Glomerular endothelial cell (primary cell): ENCODE results near the gene ANKRD44. TPM values are rescaled to one million over a fixed set of nuclear protein-coding genes. Genes with fewer than 3 reads are reported as not detected.

Source experiments
- DNase-seq: peaks from one replicate; pipeline ENCODE4 v3.0.0-alpha.2; 2011; ENCODE audit warnings: low read depth, low spot score; ENCODE audit errors: extremely low read depth
- total RNA-seq: library from RNA; depleted of rRNA; stranded (reverse); fragments of >200 nt; gene quantifications from 2 replicates; pipeline ENCODE4 v1.2.3, GENCODE V29; 2015

Gene ANKRD44
- total RNA-seq, 1 donor from 2014 or later, result 11.6 TPM

GRCh38 chr2:197124639-197125390 lies 185.8 kb downstream of the ANKRD44 start:
- no peak for DNase-seq

- no peak for DNase-seq
These were observed 187.8 kb downstream of the ANKRD44 start for GRCh38 chr2:197122821-197123220.

GRCh38 chr2:197121756-197122385 lies 188.7 kb downstream of the ANKRD44 start:
- no peak for DNase-seq

GRCh38 chr2:197121255-197121654 lies 189.3 kb downstream of the ANKRD44 start:
- DNase-seq, result no peak

GRCh38 chr2:197116306-197116879 lies 194.2 kb downstream of the ANKRD44 start:
- no peak for DNase-seq

DNA sequence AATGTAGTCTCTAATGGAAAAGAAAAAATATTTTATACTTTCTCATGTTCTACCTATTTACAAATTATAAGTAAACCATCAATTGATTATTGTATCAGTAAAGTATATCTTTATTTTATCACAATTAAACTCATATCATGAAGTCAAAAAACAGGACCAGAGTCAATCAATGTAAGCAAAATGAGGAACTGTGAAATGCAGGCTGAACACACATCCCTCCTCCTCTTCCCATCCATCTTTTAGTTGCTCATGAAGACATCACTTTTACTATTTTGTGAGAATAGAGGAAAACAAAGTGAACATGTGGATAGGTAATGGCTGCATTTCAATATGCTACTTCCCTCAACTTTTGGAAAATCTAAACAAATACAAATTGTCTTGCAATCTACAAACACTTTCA lies 195.3 kb downstream of the ANKRD44 start:
- no peak for DNase-seq

DNA sequence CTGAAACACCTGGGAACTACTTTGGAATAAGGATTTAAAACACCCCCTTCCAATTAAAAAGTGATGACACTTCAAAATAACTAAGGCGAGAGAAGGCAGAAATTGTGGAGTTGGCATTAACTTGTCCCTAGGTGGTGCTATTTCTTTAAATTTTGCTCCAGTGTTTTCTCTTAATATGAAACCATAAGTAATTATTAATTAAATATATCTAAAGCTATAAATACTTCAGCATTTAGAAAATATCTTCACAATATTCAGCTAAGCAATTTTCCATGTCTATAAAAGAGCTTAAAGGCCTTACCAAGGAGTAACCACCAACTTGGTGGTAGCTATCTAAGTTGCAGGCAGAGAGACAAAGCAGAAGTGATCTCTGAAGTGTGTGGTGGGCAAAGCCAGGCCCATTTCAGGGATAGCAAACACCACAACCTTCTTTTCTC lies 197.3 kb downstream of the ANKRD44 start:
- DNase-seq, result no peak

- DNase-seq, result no peak
These were observed 201.3 kb downstream of the ANKRD44 start for GRCh38 chr2:197109326-197109725.

GRCh38 chr2:197108758-197109157 lies 201.8 kb downstream of the ANKRD44 start:
- no peak for DNase-seq

DNA sequence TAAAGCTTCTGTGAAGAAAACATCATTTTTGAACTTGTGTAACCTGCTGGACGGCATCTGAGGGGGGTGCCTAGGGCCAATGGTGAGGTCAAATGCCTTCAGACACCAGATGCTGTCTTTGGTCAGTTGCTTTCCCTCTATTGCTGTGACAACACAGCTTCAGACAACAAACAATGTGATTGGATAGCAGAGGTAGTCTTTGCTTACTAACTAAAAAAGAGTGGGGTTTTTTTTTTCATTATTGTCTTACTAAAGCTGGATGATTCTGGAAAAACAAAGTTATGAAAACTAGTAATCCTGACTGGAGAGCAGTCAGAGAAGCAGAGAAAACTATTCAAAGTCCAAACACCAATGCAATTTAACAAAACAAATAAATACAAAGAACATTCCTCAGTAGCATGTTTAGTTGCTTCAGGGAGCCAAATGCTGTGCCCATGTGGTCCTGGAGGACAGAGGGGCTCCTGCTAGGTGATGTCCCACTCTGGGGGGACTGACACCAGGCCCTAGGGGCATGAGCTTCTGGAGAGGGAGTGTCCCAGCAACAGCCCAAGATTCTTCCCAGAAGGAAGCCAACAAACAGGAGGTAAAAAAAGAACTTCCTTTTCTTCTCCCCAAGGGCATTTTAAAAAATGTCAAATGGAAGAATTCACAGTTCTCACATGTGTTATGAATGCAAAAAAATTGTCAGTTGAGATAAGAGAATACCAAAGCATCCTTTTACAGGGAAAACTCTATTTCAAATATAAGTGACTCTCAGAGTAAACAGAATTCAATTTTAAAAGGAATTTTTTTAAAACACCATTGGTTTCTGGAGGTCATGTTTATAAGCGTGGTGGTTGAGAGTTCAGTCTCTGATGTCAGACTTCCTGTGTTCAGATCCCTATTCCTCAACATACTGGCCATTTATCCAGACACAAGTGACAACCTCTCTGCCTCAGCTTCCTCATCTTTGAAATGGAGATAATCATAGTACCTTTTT lies 203.0 kb downstream of the ANKRD44 start:
- no peak for DNase-seq

GRCh38 chr2:197103363-197103762 lies 207.2 kb downstream of the ANKRD44 start:
- DNase-seq, result no peak

- DNase-seq, result no peak
These were observed 208.3 kb downstream of the ANKRD44 start for GRCh38 chr2:197102231-197102630.

GRCh38 chr2:197101519-197101918 lies 209.1 kb downstream of the ANKRD44 start:
- no peak for DNase-seq

- DNase-seq, result no peak
These were observed 212.8 kb downstream of the ANKRD44 start for GRCh38 chr2:197097578-197098366.

GRCh38 chr2:197096649-197097048 lies 213.9 kb downstream of the ANKRD44 start:
- DNase-seq, result no peak

- DNase-seq, result no peak
These were observed 218.1 kb downstream of the ANKRD44 start for GRCh38 chr2:197092431-197092830.

DNA sequence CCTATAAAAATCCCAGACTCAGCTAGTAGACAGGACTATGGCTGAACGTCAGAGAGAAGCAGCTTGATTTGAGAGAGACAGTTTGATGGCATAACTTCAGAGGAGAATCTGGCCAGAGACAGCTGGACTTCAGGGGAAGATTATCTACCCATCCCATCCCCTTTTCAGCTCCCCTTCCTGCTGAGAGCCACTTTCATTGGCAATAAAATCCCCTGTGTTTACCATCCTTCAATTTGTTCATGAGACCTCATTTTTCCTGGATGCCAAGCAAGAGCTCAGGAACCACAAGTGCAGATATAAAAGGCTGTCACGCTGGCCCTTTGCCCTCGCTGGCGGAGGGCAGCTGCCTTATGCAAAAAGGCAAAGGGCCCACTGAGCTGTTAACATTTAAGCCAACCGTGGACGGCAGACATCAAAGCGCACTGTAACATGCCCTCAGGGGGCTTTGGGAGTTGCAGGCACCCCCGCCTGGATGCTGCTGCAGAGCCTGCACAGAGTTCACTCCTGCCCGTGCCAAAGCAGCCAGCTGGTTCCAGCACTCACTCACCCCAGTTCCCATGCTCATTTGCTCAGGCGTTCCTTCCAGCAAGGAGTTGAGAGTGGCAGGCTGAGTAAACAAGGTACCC lies 219.7 kb downstream of the ANKRD44 start:
- no peak for DNase-seq

- no peak for DNase-seq
These were observed 220.9 kb downstream of the ANKRD44 start for GRCh38 chr2:197089655-197090054.

- DNase-seq, result no peak
These were observed 221.9 kb downstream of the ANKRD44 start for GRCh38 chr2:197088694-197089093.

- DNase-seq, result no peak
These were observed 224.1 kb downstream of the ANKRD44 start for GRCh38 chr2:197086500-197086899.
